ENCODE measurements around the gene SBNO1. TPM values are rescaled to one million over a fixed set of nuclear protein-coding genes. Genes with fewer than 3 reads are reported as not detected.
"Not testable (repeated sequence)": the region's sequence is repeated elsewhere in the genome, so short reads cannot be mapped to it uniquely, and the experiment has no call there.

SBNO1 gene
- total RNA-seq, 4 donors from 2014 or later = 13.9 to 25.8 (median 17.8) TPM

DNA sequence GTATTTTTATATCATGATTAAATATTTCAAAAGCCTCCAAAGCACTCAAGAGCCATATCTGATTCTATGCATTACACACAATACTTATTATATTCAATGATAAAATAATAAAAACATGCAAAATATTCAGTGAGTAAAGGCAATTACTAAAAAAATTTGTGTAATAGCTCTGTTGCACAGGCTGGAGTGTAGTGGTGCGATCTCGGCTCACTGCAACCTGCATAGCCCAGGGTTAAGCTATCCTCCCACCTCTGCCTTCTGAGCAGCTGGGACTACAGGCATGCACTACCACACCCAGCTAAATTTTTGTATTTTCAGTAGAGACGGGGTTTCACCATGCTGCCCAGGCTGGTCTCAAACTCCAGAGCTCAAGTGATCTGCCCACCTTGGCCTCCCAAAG lies 45.4 kb downstream of the SBNO1 start:
- WGBS, 2 donors = 84 to 91% methylated on average over 3 of the region's 3 CpGs
- Histone ChIP-seq H3K27me3 (no peaks in the 10 kb centered on the region), H3K4me1 (no peaks in the 10 kb centered on the region), H3K27ac (no peak overlapping the region), H3K4me3 (no peak overlapping the region), H3K9me3 (no peaks in the 10 kb centered on the region), H3K36me3 (peaks cover 4 to 100% (median 35%) of the 10 kb centered on the region in 3 donors)
- no peak for DNase-seq (ENCODE audit: low spot score in 2 of 2)
- TF ChIP-seq EP300 (IDR thresholded peaks at IDR 0.05) = no peak
- no peak for TF ChIP-seq POLR2A (IDR thresholded peaks at IDR 0.05)

GRCh38 chr12:123313046-123313445 lies 51.6 kb downstream of the SBNO1 start:
- not testable (repeated sequence) for H3K9me3 ChIP-seq; H3K27ac ChIP-seq; H3K27me3 ChIP-seq; H3K4me1 ChIP-seq; H3K4me3 ChIP-seq; DNase-seq (ENCODE audit: low spot score in 2 of 2)
- H3K36me3 ChIP-seq = peaks cover 0 to 98% (median 41%) of the 10 kb centered on the region in 3 donors
- WGBS, 2 donors = 89 to 90% methylated on average over 4 of the region's 4 CpGs

- TF ChIP-seq, protein P1, sequence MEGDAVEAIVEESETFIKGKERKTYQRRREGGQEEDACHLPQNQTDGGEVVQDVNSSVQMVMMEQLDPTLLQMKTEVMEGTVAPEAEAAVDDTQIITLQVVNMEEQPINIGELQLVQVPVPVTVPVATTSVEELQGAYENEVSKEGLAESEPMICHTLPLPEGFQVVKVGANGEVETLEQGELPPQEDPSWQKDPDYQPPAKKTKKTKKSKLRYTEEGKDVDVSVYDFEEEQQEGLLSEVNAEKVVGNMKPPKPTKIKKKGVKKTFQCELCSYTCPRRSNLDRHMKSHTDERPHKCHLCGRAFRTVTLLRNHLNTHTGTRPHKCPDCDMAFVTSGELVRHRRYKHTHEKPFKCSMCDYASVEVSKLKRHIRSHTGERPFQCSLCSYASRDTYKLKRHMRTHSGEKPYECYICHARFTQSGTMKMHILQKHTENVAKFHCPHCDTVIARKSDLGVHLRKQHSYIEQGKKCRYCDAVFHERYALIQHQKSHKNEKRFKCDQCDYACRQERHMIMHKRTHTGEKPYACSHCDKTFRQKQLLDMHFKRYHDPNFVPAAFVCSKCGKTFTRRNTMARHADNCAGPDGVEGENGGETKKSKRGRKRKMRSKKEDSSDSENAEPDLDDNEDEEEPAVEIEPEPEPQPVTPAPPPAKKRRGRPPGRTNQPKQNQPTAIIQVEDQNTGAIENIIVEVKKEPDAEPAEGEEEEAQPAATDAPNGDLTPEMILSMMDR (IDR thresholded peaks at IDR 0.05) = no peak
- TF ChIP-seq POLR2A (IDR thresholded peaks at IDR 0.05) (no peak), EP300 (IDR thresholded peaks at IDR 0.05) (no peak)
- Histone ChIP-seq H3K27ac (no peak overlapping the region), H3K4me1 (no peaks in the 10 kb centered on the region), H3K27me3 (no peaks in the 10 kb centered on the region), H3K9me3 (no peaks in the 10 kb centered on the region), H3K36me3 (peaks cover 5 to 97% (median 26%) of the 10 kb centered on the region in 3 donors), H3K4me3 (no peak overlapping the region)
- 94 to 95% methylated on average over 3 of the region's 3 CpGs for WGBS, 2 donors
- DNase-seq (ENCODE audit: low spot score in 2 of 2) = no peak
Observed at GRCh38 chr12:123306200-123306599, 58.4 kb downstream of the SBNO1 start.

DNA sequence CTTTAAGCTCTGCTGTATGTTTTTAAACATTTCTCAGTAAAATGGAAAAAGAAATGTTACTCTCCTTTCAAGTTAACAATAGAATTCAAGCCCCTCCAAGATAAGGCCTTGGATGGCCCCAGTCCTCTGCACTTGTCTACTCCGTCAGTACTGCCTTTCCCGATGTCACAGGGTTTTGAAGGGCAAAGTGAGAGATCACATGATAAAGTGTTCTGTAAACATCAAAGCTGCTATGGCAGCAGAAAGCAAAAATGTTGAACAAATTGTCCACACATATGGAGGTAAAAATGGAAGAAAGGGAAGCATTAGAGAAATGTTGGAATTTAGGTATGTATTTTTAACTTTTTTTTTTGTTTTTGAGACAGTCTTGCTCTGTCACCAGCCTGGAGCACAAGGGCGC lies 59.5 kb downstream of the SBNO1 start:
- no peak for DNase-seq (ENCODE audit: low spot score in 2 of 2)
- Histone ChIP-seq H3K9me3 (no peaks in the 10 kb centered on the region), H3K4me1 (no peaks in the 10 kb centered on the region), H3K36me3 (peaks cover 5 to 97% (median 31%) of the 10 kb centered on the region in 3 donors), H3K4me3 (no peak overlapping the region), H3K27me3 (no peaks in the 10 kb centered on the region), H3K27ac (no peak overlapping the region)
- TF ChIP-seq, protein P1 (IDR thresholded peaks at IDR 0.05) = no peak
- no peak for TF ChIP-seq POLR2A (IDR thresholded peaks at IDR 0.05)
- TF ChIP-seq EP300 (IDR thresholded peaks at IDR 0.05) = no peak
- 81 to 84% methylated on average over 3 of the region's 3 CpGs for WGBS, 2 donors

DNA sequence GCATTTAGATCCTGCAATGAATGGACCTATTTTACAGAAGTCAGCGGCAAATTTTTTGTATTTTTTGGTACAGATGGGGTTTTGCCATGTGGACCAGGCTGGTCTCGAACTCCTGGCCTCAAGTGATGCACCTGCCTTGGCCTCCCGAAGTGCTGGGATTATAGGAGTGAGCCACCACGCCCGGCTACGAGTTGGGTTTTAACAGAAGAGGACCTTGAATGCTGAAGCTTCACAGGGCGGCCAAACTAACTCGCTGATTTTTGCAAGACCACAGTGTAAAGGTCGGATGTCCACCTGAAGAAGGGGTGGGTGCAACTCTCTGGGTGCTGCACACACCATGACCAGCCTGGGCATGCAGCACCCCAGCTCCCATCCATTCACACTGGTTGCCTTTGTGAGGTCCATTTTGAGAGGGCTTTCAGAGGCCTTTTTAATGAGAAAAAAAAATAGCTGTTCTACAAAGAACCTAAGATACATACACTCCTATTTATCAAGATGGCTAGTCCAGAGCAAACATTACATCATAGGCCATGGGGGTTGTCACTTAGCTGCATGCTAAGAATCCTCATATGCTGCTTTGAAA lies 71.4 kb downstream of the SBNO1 start:
- TF ChIP-seq POLR2A (IDR thresholded peaks at IDR 0.05) (no peak), EP300 (IDR thresholded peaks at IDR 0.05) (no peak)
- TF ChIP-seq, protein P1 (IDR thresholded peaks at IDR 0.05) = no peak
- Histone ChIP-seq H3K27me3 (no peaks in the 10 kb centered on the region), H3K4me3 (no peak overlapping the region), H3K9me3 (no peaks in the 10 kb centered on the region), H3K36me3 (peaks cover 0 to 87% (median 12%) of the 10 kb centered on the region in 3 donors), H3K4me1 (no peaks in the 10 kb centered on the region), H3K27ac (no peak overlapping the region)
- DNase-seq (ENCODE audit: low spot score in 2 of 2) = no peak
- 90 to 92% methylated on average over 8 to 9 of the region's 9 CpGs for WGBS, 2 donors

- Histone ChIP-seq H3K27me3 (no peaks in the 10 kb centered on the region), H3K9me3 (no peaks in the 10 kb centered on the region), H3K36me3 (peaks cover 0 to 61% (median 0%) of the 10 kb centered on the region in 3 donors), H3K4me1 (no peaks in the 10 kb centered on the region), H3K27ac (no peak overlapping the region), H3K4me3 (no peak overlapping the region)
- TF ChIP-seq, protein P1 (IDR thresholded peaks at IDR 0.05) = no peak
- TF ChIP-seq POLR2A (IDR thresholded peaks at IDR 0.05) = no peak
- TF ChIP-seq EP300 (IDR thresholded peaks at IDR 0.05) = no peak
- 86 to 94% methylated on average over 11 of the region's 11 CpGs for WGBS, 2 donors
- no peak for DNase-seq (ENCODE audit: low spot score in 2 of 2)
Observed at GRCh38 chr12:123289911-123290310, 74.7 kb downstream of the SBNO1 start.

All from tibial nerve (tissue), 4 donors.